GM21367 (cell line): Measurements from ENCODE around the gene KDM4C.
"Not testable (repeated sequence)": the region's sequence is repeated elsewhere in the genome, so short reads cannot be mapped to it uniquely, and the experiment has no call there.

ENCODE experiments used
- ATAC-seq: cut with Tn5 transposase; IDR thresholded peaks from one replicate; pipeline ENCODE4 v1.9.1; 2021; ENCODE audit not compliant: unreplicated experiment

KDM4C gene

DNA sequence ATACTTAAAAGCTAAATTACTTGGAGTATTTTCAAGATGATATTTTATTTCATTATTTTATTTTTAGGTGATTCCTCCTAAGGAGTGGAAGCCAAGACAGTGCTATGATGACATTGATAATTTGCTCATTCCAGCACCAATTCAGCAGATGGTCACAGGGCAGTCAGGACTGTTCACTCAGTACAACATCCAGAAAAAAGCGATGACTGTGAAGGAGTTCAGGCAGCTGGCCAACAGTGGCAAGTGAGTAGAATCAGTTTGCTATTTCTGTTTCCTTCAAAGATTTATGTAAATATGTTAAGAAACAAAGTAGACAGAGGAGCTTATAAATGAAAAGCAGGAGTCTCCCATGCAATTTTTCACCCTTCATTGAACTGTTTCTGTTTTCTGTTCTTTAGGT lies 47.8 kb downstream of the KDM4C start:
- ATAC-seq, result no peak

DNA sequence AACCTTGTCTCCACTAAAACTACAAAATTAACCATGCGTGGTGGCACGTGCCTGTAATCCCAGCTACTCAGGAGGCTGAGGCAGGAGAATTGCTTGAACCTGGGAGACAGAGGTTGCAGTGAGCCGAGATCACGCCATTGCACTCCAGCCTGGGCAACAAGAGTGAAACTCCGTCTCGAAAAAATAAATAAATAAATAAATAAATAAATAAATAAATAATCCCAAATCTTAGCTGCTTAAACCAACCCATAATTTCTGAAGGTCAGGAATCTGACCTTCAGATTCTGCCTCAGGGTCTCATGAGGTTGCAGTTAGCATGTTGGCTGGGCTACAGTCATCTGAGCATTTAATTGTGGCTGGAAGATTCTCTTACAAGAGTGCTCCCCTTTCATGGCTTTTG lies 48.5 kb downstream of the KDM4C start:
- ATAC-seq, result not testable (repeated sequence)

DNA sequence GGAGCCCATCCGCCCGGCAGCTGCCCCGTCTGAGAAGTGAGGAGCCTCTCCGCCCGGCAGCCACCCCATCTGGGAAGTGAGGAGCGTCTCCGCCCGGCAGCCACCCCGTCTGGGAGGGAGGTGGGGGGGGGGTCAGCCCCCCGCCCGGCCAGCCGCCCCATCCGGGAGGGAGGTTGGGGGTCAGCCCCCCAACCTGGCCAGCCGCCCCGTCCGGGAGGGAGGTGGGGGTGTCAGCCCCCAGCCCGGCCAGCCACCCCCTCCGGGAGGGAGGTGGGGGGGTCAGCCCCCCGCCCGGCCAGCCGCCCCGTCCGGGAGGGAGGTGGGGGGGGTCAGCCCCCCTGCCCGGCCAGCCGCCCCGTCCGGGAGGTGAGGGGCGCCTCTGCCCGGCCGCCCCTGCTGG lies 49.9 kb downstream of the KDM4C start:
- ATAC-seq, result not testable (repeated sequence)

DNA sequence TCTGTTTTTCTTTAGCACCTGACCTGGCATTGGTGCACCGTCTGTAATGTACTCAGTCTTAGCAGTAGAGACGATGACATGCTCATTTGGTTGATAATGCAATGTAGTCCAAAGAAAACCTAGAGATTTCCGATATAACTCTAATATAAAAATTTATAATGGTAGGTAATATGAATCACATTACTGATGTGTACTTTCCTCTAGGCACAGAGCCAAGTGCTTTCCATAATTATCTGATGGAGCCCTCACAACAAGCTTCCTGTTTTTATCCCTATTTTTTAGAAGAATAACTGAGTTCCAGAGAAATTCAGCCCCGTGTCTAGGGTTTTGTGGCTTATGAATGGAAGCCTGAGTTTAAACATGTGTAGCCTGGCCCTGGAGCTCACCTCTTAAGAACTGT lies 53.7 kb downstream of the KDM4C start:
- ATAC-seq, result no peak

DNA sequence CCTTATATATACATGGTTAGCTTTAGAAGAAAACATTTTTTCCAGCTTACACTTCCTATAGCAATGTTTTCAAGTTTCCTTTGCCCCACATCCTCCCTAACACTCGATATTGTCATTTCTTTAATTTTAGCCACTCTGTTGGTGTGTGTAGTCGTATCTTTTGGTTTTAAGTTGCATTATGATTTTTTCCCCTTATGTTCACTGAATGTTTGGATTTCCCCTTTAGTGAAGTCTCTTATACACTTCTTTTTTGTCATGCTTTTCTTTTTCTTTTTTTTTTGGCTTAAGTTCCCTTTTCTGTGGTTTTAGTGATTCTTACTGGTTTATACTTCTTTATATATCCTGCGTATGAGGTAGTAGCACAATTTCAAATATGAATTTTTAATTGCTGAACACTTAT lies 58.8 kb downstream of the KDM4C start:
- no peak for ATAC-seq

DNA sequence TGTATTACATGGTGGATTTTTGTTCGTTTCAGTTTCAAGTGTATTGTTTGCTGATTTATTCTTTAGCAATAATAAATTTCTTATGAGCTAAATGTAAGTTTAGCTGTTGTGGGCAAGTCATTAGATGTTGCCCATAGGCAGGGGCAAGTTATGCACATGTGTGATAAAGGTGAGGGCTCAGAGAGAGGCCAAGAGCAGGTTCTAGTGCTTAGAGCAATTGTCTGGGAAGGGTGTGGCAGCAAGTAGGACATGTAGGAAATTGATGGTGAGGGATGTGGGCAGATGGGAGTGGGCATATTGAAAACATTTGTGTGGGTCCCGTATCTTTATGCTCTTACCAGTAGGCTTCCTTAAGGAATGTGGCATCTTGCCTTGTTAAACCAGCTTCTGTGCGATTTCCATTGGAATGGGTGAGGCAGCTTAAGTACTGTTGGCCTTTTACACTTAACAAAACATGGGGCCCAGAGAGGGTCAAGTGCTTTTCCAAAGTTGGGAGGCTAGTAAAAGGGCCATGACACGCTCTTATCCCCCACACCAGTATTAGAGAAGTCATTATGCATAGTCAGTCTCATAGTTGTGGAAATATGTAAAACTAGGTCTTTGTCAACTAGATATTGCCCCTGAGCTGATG lies 60.6 kb downstream of the KDM4C start:
- no peak for ATAC-seq

DNA sequence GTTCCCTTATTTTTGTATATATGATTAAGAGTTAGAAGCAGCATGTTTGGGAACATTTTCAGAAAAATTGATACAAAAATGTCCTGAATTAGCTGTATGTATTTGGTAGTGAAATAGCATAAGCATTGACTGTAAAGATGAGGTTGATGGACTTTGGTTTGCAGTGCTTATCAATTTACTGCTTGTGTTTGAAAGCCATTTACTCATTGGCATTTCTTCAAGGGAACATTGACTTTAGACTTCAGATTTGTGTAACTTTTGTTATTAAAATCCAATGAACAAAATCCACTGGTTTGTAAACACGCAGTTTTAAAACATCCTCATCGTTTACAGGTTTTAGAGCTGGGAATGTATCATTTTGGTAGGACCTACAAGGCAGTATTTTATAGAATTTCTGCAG lies 61.3 kb downstream of the KDM4C start:
- ATAC-seq, result no peak

DNA sequence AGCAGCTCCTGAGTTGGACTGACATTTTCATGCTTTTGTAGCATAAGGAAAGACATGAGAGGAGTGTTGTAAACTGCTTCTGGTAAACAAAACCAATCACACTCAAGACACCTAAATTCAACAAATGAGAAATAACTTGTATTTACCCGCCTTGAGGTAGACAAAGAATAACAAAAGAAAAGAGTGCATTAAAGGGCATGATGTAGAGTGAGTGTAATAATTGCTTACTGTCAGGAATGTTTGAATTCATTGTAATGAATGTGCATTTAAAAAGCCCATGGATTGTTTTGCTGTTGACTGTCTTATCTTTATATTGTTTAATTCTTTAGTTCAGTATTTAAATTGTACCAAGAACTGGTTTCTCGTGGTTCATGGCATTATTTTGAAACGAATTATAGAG lies 61.8 kb downstream of the KDM4C start:
- no peak for ATAC-seq

DNA sequence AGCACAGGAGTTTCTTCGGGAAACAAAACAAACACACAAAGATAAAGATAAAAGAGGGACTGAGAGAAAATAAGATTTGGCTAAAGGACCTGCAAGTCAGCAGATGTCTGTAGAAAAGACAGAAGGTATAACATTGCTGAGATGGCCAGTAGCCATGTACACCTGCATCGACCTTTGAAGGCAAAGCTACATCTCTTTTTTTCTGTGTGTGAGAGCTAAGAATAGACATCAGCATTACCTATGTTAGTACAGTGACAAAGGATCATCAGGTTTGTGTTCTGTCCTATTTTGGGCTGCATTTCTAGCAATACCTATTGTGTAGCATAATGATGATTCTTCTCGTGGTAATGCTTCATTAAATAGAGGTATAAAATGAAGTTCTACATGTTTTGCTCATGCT lies 64.9 kb downstream of the KDM4C start:
- ATAC-seq, result no peak

DNA sequence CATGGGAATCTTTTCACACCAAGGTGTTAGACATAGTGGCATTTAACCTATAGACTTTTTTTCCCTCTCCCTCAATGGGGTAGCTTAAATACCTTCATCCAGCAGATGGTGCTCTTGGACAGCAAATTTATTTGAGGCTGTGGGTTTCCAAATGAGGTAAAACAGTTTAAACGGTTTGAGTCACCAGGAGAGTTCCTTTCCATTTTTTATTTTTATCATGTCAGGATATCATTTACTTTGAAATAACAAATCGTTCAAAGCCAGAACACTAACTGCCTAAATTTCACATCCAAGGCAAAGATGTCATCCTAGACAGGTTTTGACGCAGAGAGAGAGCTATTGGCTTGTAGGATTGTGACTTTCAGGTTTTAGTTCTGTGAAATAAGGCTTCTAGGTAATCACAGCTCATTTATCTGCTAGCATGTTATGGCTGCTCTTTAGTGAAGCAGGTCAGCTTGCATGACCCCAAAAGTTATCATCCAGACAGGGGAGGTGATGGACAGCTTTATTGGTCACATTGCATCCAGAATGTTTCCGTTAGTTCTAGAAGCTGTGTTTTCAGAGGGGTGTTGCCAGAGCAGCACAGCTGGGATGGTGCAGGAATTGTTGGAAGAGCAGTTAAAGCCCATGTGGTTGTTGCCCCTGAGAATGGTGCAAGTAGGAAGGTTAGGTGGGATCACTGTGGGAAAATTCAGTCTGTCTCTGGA lies 69.8 kb downstream of the KDM4C start:
- no peak for ATAC-seq

DNA sequence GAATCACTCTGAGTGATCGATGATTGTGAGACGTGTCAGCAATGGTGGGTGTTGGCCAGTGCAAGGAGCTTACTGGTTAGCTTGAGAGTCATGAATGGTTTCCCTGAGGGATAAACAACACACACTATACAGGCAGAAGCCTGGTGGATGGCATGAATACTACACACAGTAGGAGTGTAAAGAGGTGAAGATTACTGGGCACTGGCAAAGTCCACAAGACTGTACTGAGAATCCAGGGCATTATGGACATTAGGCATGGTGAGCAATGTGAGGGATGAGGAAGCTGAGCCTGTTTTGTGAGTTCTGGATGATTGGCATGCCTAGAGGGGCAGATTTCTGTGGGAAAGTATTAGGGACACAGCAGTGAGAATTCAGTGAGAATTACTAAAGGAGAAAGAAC lies 71.3 kb downstream of the KDM4C start:
- ATAC-seq, result no peak

DNA sequence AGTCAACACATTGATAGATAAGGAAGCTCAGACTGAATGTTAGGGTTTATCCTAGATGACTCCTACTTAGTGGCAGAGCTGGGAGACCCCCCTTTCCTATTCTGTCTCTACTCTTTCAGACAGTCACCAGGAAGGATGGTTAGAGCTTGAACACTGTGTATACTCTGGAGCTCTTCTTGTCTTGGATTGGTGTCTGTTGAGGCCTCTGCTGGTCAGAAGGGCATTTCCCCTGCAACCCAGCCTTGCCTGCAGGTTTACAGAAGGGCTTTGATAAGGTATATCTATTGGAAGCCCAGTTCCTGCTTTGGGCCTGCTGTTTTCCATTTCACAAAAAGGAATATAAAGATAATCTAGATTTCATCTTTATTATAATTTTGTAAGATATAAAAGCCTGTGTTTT lies 71.8 kb downstream of the KDM4C start:
- no peak for ATAC-seq

DNA sequence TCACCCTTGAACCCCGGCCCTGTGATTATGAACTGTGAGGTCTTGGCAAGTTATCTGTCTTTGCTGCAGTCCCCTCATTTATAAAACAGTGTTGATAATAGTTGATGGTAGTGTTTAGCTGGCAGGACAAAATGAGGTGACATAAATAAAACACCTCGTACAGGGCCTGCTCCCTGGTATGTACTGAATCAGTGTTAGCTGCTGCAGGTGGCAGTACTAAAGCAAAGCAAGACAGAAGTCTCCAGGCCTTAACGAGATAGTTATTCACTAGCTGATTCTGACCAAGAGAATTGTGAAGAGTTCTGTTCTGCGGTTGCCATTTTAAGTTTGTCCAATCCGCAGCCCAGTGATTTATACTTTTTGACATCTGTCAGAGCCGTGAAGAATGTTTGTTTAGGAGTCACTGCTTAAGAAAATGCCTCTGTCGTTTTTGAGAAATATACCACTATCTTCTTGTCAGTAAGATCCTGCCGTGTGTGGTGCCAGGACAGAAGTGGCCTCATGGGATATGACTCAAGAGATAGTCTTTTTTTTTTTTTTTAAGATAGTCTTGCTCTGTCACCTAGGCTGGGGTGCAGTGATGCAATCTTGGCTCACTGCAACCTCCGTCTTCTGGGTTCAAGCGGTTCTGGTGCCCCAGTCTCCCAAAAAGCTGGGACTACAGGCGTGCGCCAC lies 75.9 kb downstream of the KDM4C start:
- no peak for ATAC-seq

DNA sequence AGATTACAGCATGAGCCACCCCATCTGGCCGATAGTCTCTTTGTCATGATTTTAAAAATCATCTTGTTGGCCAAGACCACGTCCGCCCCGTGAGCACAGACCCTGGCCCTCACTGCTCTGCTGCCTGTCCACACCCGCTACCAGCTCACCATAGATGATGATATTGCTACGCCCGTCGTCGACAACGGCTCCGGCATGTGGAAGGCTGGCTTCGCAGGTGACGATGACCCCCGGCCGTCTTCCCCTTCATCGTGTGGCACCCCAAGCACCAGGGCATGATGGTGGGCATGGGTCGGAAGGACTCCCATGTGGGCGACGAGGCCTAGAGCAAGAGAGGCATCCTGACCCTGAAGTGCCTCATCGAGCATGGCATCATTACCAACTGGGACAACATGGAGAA lies 76.5 kb downstream of the KDM4C start:
- no peak for ATAC-seq

DNA sequence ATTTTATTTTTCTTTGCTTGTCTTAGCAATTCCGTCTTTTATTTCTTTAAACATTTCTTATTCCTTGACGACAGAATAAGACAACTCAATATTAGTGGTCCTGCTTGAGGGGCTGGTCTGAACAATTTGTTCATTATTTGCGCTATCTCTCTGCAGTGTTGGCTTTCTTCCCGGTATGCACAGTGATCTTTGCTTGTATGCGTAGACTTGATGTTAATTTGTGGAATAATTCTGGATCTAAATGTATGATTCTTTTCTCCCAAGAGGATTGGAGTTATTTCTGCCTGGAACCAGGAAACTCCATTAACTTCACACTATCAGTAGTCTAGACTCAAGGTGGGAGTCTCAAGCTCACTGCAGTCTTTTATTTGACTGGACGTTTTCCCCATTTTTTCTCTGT lies 80.4 kb downstream of the KDM4C start:
- ATAC-seq, result no peak

DNA sequence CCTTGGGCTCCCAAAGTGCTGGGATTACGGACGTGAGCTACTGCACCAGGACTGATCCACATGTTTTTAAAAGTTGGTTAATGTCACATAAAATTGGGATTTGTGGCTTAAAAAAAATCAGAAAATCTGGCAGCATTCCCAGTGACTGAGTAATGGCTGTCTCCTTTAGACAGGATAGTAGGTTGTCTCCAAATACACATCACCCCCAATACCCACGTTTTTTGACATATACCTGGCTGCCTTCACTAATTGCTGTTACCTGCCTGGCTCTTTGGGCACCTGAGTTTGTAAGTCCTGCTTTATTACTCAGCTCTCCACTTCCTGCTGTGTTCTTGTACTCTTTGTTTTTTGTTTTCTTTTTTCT lies 84.8 kb downstream of the KDM4C start:
- no peak for ATAC-seq

DNA sequence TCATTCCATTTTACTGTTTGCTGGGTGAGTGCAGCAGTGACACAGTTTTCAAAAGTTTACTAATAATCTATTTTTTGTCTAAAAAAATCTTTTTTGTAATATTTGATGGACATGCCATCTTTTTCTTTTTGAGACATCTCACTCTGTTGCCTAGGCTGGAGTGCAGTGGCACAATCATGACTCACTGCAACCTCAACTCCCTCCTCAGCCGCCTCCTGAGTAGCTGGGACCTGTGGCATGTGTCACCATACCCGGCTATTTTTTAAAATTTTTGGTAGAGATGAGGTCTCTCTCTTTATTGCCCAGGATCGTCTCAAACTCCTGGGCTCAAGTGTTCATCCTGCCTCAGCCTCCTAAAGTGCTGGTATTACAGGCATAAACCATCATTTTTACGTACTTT lies 86.0 kb downstream of the KDM4C start:
- no peak for ATAC-seq

DNA sequence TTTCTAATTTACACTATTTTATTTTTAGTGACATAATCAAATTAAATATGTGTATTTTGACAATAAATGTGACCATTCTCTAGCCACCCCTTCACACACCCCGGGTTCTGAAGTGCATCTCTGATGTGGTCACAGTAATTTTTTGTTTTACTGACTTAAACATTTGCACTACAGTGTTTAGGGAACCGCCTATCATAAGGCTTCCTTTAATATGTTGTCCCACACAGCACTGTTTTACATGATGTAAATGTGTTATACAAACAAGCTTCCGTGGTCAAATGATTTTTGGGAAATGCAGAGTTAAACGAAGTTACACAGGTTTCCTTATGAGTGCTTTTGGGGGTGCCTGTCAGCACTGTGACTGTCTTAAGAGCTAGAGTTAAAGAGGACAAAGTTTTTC lies 86.5 kb downstream of the KDM4C start:
- no peak for ATAC-seq

DNA sequence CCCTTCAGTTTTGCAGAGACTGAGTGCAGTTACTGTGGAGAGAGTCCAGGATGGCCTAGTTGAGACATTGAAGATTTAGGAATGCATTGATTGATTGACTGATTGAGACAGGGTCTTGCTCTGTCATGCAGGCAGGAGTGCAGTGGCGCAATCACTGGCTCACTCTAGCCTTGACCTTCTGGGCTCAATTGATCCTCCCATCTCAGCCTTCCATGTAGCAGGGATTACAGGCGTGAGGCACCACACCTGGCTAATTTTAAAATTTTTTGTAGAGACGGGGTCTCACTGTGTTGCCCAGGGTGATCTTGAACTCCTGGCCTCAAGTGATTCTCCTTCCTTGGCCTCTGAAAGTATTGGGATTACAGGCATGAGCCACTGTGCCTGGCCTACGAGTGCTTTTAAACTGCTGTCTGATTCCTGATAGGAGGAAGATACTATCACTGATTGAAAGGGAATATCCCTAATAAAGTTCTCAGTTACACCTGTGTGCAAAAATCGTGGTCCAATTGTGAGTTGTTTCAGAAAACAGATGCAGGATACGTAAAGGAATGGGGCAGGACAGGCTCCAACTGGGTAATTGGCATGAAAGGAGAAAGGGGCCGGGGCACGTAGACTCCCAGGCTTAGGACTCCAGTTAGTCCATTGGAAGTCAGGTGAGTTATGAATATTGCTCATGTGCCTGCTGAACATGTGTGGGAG lies 87.5 kb downstream of the KDM4C start:
- no peak for ATAC-seq

DNA sequence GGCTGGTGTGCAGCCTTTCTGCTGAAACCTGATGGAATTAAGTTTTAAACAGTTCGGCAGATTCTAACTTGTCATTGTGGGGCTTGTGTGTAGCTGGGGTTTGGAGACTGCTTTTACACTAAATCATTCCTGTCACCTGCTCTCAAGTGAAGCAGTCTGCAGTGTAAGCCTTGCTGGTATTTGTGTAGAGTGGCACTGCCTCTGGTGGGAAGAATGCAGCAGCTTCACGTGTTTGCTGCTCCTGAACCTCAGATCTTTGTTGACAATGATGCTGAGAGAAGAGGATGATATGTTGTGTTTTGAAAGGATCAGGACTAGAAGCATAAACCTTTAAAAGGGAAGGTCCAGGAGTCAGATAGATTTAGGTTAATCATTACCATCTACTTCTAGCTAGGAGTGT lies 88.1 kb downstream of the KDM4C start:
- no peak for ATAC-seq

DNA sequence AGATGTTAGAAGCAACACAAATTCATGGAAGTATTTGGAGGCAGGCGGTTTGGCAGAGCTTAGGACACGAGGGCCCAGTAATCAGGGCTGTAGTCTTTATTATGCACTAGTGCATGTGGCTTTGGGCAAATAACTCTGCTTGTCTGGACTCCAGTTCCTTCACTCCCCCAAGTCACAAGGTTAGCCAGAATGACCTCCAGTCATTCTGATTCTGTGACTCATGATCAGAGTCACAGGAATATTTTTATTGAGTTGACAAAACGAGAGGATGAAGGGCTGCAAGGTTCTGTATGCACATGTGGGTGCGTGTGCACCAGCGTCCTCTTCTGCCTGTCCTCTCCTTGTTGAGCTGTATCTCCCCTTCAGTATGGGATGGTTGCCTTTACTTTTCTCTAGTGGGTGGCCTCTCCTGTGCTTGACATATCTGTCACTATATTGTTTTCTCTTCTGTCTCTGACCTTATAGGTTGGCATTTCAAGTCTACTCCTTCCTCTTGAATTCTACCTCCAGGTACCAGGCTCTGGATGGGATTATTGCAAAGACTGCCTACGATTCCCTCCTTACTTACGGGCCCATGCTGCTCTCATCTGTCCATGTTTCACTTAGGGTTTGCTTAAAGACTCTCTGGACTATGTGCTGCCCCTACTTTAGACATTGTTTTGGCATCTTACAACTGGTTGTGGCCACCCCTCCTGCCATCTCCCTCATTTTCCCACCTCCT lies 94.6 kb downstream of the KDM4C start:
- ATAC-seq, result no peak
